HUES48 (cell line): ENCODE data around the gene THADA.
"Not testable (repeated sequence)": the region's sequence is repeated elsewhere in the genome, so short reads cannot be mapped to it uniquely, and the experiment has no call there.

ENCODE experiments used
- H3K27ac ChIP-seq: one replicate; pipeline ENCODE4 v1.7.0; 2013; ENCODE audit warnings: low read depth, low read length, inconsistent platforms
- H3K27me3 ChIP-seq: 2 replicates; pipeline ENCODE4 v1.6.1; 2013; ENCODE audit warnings: mild to moderate bottlenecking, low read length; ENCODE audit not compliant: control insufficient read depth, insufficient read depth
- H3K36me3 ChIP-seq: 2 replicates; pipeline ENCODE4 v1.6.1; 2013; ENCODE audit warnings: low read length; ENCODE audit not compliant: control insufficient read depth, insufficient read depth
- H3K4me1 ChIP-seq: 2 replicates; pipeline ENCODE4 v1.6.1; 2013; ENCODE audit warnings: mild to moderate bottlenecking, low read length; ENCODE audit not compliant: control insufficient read depth, insufficient read depth
- H3K4me3 ChIP-seq: 2 replicates; pipeline ENCODE4 v1.5.1; 2013; ENCODE audit warnings: mild to moderate bottlenecking, low read depth, low read length
- H3K9ac ChIP-seq: 2 replicates; pipeline ENCODE4 v1.6.1; 2013; ENCODE audit warnings: mild to moderate bottlenecking, low read depth, low read length, moderate library complexity
- H3K9me3 ChIP-seq: 2 replicates; pipeline ENCODE4 v1.6.1; 2013; ENCODE audit warnings: low read length; ENCODE audit not compliant: control insufficient read depth, insufficient read depth

The THADA gene

DNA sequence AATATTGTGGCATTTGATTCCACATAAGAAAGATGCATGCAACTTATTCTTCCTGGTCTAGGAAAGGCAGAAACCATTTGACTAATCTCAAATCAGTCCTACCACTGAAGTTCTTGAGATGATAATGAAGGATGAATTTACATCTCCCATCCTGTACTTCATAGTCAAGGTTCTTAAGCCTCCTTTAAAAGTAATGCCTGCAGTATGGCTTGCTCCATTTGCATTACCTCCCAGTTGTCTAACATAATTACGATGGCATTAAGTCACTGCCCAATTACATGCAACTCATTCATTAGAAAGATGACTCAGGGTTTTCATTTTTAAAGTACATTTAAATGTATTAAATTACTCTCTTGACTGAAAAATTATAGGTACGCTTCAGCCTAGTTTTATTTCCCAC, 32.2 kb downstream of the THADA start:
- Histone ChIP-seq H3K4me1 (peaks cover 15% of the 10 kb centered on the region), H3K27me3 (no peaks in the 10 kb centered on the region), H3K36me3 (peaks cover 45% of the 10 kb centered on the region), H3K9me3 (no peaks in the 10 kb centered on the region), H3K9ac (no peak overlapping the region), H3K27ac (no peak overlapping the region), H3K4me3 (no peak overlapping the region)

DNA sequence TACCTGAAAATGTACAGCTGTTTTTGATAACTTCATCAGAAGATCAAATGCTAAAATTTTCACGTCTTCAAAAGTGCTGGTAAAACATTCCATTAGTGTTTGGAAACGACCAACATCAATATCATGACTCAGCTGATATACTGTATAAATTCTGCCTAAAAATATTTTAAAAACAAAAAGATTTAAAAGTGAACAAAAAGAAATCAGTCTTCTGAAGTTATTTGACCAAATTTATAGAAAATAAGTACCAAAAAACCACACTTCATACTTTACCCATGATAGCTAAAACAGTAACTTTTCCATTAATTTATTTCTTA, 35.6 kb downstream of the THADA start:
- Histone ChIP-seq H3K36me3 (peaks cover 56% of the 10 kb centered on the region), H3K9me3 (no peaks in the 10 kb centered on the region), H3K27ac (no peak overlapping the region), H3K27me3 (no peaks in the 10 kb centered on the region), H3K4me3 (no peak overlapping the region), H3K4me1 (peaks cover 15% of the 10 kb centered on the region), H3K9ac (no peak overlapping the region)

DNA sequence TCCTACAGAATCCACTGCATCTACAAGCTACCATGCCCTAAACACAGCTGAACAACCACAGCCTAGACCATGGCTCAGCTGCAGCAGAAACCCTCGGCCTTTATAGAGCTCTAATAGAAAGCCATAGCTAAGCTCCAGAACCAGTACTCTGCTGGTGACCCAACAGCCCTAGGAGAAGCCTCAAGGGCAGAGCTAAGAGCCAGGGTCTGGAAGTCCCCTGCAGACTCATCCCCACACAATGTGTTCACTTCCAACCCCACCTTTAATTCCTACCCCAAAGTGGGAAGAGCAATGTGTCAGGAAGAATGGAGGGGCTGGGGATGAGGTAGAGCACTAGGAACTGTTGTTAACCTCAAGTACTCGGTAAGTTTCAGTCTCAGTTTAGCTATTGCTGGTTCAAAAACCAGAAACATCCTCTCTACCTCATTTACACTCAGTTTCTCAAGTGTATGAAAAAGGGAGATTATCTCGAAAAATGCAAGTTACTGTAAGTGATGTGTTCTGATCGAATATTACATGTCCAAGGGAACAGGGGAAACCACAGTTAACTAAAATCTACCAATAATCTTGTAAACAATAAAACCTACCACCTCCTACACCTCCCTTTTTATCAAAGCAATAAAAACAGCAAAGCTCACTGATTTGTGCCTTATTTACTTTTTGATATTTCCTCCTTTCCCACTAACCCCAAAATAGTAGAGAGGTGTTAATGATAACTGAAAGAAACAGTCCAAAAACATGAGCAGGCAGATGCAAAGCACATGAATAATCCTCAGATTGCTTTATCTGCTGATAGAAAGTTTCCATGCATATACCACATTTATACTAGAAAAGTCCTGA, 36.2 kb downstream of the THADA start:
- H3K9me3 ChIP-seq = no peaks in the 10 kb centered on the region
- H3K9ac ChIP-seq = no peak overlapping the region
- H3K27ac ChIP-seq = no peak overlapping the region
- no peaks in the 10 kb centered on the region for H3K27me3 ChIP-seq
- peaks cover 58% of the 10 kb centered on the region for H3K36me3 ChIP-seq
- peaks cover 12% of the 10 kb centered on the region for H3K4me1 ChIP-seq
- no peak overlapping the region for H3K4me3 ChIP-seq

DNA sequence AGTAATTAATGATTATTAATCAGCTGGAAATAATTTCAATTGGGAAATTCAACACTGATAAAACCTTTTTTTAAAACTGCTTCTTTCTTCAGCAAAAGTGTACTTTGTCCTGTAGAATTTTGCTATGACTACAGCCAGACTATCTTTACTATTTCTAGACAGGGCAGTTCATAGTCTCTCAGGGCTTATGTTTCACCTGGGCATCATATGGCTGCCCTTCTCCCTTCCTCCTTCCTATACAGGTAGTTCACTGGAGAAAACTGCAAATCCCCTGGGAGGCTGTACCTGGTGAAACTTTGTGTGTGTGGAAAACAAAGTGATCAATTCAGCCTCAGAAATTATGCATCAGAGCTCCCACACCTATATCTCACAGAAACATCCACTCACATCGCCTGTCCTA, 38.6 kb downstream of the THADA start:
- Histone ChIP-seq H3K27ac (no peak overlapping the region), H3K9ac (no peak overlapping the region), H3K4me1 (no peaks in the 10 kb centered on the region), H3K27me3 (no peaks in the 10 kb centered on the region), H3K4me3 (no peak overlapping the region), H3K9me3 (no peaks in the 10 kb centered on the region), H3K36me3 (peaks cover 70% of the 10 kb centered on the region)

DNA sequence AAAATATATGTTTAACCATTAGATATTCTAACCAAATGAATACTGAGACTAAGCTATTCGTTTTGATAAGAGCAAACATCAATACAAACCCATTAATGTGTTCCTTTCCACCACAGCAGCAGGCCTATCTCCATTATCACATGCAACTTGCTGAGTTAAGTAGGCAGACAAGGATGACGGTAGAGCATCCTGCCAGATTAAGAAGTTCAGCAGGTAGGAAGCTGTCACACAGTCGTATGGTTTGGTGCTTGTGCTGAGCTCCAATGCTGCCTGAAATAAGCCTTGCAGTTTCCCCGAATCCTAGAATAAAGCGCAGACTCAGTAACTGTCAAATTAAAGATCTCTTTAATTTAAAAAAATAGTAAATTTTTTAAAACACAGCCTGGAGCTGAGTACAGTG, 39.6 kb downstream of the THADA start:
- Histone ChIP-seq H3K4me1 (no peaks in the 10 kb centered on the region), H3K9me3 (no peaks in the 10 kb centered on the region), H3K27ac (no peak overlapping the region), H3K9ac (no peak overlapping the region), H3K27me3 (no peaks in the 10 kb centered on the region), H3K4me3 (no peak overlapping the region), H3K36me3 (peaks cover 79% of the 10 kb centered on the region)

DNA sequence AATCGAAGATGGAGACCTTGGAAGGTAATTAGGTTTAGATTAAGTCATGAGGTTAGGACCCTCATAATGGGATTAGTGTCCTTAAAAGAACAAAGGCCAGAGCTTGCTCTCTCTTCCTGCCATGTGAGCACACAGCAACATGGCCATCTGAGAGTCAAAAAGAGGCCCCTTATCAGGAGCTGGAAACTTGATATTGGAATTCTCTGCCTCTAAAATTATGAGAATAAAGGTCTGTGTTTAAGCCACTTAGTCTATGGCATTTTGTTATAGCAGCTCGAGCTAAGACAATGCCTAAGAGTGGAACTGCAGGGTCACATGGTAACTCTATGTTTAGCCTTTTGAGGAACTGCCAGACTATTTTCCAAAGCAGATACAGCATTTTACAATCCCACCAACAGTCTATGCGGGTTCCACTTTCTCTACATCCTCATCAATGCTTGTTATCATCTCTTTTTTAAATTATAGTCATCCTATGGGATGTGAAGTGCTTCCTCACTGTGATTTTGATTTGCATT, 42.4 kb downstream of the THADA start:
- peaks cover 23% of the 10 kb centered on the region for H3K9me3 ChIP-seq
- peaks cover 89% of the 10 kb centered on the region for H3K36me3 ChIP-seq

DNA sequence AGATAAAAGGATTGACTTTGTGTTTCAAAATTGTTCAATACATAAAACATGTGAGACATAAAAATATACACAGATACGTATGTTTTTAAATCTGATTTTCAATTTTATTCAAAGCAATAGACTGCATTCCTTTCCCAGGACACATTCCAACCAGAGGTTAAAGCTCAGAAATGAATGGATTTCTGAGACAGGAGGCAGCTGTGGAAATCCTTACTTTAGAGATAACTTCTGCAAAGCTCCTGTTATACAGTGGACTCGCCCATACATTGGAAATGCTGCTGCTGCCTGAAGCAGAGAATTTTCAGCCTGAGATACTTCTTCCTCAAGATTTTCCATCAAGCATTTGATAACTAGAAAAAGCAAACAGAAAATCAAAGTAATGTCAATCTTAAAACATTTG, 43.8 kb downstream of the THADA start:
- Histone ChIP-seq H3K27me3 (no peaks in the 10 kb centered on the region), H3K36me3 (peaks cover 78% of the 10 kb centered on the region), H3K9me3 (peaks cover 23% of the 10 kb centered on the region), H3K9ac (no peak overlapping the region), H3K4me1 (no peaks in the 10 kb centered on the region), H3K4me3 (no peak overlapping the region), H3K27ac (no peak overlapping the region)

More for the DNA sequence above, 42.4 kb downstream of the THADA start:
- H3K4me1 ChIP-seq = no peaks in the 10 kb centered on the region
- H3K27ac ChIP-seq = no peak overlapping the region
- H3K9ac ChIP-seq = no peak overlapping the region
- no peaks in the 10 kb centered on the region for H3K27me3 ChIP-seq
- no peak overlapping the region for H3K4me3 ChIP-seq

DNA sequence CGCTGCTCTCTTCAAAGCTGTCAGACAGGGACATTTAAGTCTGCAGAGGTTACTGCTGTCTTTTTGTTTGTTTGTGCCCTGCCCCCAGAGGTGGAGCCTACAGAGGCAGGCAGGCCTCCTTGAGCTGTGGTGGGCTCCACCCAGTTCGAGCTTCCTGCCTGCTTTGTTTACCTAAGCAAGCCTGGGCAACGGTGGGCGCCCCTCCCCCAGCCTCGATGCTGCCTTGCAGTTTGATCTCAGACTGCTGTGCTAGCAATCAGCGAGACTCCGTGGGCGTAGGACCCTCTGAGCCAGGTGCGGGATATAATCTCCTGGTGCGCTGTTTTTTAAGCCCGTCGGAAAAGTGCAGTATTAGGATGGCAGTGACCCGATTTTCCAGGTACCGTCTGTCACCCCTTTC, 47.5 kb downstream of the THADA start:
- H3K9me3 ChIP-seq = peaks cover 23% of the 10 kb centered on the region
- H3K27ac ChIP-seq, H3K27me3 ChIP-seq, H3K9ac ChIP-seq, H3K4me1 ChIP-seq, H3K4me3 ChIP-seq: not testable (repeated sequence)
- peaks cover 46% of the 10 kb centered on the region for H3K36me3 ChIP-seq

DNA sequence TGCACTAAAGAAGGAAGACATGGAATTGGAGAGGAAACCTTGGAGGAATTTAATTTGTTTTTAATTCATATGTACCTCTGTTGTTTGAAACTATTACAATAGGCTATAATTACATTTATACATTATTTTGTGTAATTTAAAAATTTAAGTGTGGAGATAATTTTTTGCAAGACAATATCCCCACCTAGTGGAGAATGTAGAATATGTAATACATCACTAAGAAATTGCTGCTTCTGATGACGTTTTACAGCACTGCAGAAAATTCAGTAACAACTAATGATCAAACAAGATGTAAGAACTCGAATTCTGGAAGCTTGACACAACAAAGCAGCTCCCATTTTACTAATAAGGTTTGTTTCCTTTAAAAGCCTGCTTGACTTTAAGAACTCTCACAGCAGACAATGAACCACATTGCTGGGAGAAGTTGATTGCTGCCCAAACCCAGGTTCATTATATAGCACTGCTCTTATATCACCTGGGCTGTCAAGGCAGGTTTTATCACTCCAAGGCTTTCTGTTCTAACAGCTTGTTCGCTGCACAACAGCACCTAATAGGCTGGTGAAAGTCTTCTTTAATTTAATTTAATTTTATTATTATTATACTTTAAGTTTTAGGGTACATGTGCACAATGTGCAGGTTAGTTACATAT, 53.4 kb downstream of the THADA start:
- Histone ChIP-seq H3K27me3 (no peaks in the 10 kb centered on the region), H3K36me3 (peaks cover 10% of the 10 kb centered on the region), H3K9ac (no peak overlapping the region), H3K9me3 (no peaks in the 10 kb centered on the region), H3K27ac (no peak overlapping the region), H3K4me1 (no peaks in the 10 kb centered on the region), H3K4me3 (no peak overlapping the region)

DNA sequence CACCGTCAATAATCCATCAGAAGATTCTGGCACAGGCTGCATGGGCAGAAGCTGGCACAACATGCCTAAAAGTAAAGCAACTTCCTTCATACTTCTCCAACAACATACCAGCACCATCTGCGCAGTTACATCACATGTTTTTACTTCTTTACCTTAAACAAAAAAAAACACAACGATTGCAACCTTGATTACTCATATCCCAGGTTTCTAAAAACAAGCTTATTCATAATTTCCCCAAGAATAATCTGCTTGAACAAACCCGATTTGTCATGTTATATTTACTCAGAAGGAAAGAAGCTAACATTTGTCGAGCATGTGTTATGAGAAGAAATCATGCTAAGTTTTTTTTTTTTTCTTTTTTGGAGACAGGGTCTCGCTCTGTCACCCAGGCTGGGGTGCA, 54.7 kb downstream of the THADA start:
- no peak overlapping the region for H3K27ac ChIP-seq
- H3K27me3 ChIP-seq = no peaks in the 10 kb centered on the region

DNA sequence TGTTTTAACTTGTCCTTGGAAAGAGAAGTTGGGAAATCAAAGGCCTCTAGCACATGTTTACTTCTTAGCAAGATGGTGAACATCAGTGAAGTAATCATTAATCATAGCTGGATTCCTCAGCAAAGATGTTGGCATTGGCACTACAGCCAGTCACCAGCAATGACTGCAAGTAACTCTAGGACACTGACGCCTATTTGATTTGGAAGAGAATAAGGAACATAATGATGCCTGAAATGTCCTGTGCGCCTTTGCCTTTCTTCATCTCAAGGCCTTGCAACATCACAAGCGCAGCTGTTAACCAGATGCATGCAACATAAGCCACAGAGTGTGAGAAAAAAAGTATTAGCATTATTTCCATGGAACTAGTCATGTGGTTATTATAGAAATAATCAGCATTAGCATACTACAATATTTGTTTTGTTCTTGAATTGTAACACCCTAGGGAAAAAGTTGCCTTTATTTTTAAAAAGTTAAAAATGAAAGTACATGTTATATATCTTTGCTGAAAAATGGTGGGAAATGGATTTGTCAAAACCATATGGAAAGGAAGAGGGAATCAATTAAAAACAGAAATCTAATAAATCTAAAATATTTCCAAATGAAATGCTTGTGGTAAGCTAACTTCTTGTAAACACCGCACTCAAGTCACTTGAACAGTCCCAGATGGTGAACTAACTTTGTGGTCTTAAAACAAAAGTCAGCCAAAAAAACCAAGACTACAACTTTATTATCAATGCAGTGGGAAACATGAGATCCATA, 55.6 kb downstream of the THADA start:
- H3K27me3 ChIP-seq = no peaks in the 10 kb centered on the region

More for the DNA sequence above, 54.7 kb downstream of the THADA start:
- peaks cover 10% of the 10 kb centered on the region for H3K36me3 ChIP-seq
- H3K9ac ChIP-seq = no peak overlapping the region
- H3K4me1 ChIP-seq = no peaks in the 10 kb centered on the region
- no peak overlapping the region for H3K4me3 ChIP-seq
- no peaks in the 10 kb centered on the region for H3K9me3 ChIP-seq

More for the DNA sequence above, 55.6 kb downstream of the THADA start:
- Histone ChIP-seq H3K36me3 (peaks cover 10% of the 10 kb centered on the region), H3K27ac (no peak overlapping the region), H3K9ac (no peak overlapping the region), H3K9me3 (no peaks in the 10 kb centered on the region), H3K4me3 (no peak overlapping the region), H3K4me1 (no peaks in the 10 kb centered on the region)
